Panc1 (cell line): Measurements from ENCODE around the gene CIC.

ENCODE experiments used
- POLR2AphosphoS5 ChIP-seq: IDR thresholded peaks from 2 replicates; pipeline ENCODE4 v1.6.1; 2012; ENCODE audit warnings: mild to moderate bottlenecking, low read depth, low read length, moderate library complexity
- SIN3A ChIP-seq: IDR thresholded peaks from 2 replicates; pipeline ENCODE4 v1.6.1; 2012; ENCODE audit warnings: low read depth, mild to moderate bottlenecking, low read length, moderate library complexity, borderline replicate concordance; ENCODE audit not compliant: insufficient read depth
- TF ChIP-seq, protein P1 (sequence below): fragments of 450-650 bp; IDR thresholded peaks from 2 replicates; pipeline ENCODE4 v1.5.1; 2017; ENCODE audit warnings: mild to moderate bottlenecking
- TF ChIP-seq, protein P2 (sequence below), 2 experiments: IDR thresholded peaks; 2 replicates each; pipeline ENCODE4 v1.6.1; 2011 to 2012; ENCODE audit warnings: low read depth in 2 of 2, control low read depth in 1 of 2, low read length in 1 of 2, mild to moderate bottlenecking in 1 of 2, moderate library complexity in 1 of 2; ENCODE audit not compliant: insufficient read depth in 1 of 2

GRCh38 chr19:42312370-42312769 is 43.3 kb downstream of the CIC start:
- TF ChIP-seq, protein P1, sequence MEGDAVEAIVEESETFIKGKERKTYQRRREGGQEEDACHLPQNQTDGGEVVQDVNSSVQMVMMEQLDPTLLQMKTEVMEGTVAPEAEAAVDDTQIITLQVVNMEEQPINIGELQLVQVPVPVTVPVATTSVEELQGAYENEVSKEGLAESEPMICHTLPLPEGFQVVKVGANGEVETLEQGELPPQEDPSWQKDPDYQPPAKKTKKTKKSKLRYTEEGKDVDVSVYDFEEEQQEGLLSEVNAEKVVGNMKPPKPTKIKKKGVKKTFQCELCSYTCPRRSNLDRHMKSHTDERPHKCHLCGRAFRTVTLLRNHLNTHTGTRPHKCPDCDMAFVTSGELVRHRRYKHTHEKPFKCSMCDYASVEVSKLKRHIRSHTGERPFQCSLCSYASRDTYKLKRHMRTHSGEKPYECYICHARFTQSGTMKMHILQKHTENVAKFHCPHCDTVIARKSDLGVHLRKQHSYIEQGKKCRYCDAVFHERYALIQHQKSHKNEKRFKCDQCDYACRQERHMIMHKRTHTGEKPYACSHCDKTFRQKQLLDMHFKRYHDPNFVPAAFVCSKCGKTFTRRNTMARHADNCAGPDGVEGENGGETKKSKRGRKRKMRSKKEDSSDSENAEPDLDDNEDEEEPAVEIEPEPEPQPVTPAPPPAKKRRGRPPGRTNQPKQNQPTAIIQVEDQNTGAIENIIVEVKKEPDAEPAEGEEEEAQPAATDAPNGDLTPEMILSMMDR: no peak
- no peak for TF ChIP-seq SIN3A
- no peak for TF ChIP-seq POLR2AphosphoS5
- TF ChIP-seq, protein P2, sequence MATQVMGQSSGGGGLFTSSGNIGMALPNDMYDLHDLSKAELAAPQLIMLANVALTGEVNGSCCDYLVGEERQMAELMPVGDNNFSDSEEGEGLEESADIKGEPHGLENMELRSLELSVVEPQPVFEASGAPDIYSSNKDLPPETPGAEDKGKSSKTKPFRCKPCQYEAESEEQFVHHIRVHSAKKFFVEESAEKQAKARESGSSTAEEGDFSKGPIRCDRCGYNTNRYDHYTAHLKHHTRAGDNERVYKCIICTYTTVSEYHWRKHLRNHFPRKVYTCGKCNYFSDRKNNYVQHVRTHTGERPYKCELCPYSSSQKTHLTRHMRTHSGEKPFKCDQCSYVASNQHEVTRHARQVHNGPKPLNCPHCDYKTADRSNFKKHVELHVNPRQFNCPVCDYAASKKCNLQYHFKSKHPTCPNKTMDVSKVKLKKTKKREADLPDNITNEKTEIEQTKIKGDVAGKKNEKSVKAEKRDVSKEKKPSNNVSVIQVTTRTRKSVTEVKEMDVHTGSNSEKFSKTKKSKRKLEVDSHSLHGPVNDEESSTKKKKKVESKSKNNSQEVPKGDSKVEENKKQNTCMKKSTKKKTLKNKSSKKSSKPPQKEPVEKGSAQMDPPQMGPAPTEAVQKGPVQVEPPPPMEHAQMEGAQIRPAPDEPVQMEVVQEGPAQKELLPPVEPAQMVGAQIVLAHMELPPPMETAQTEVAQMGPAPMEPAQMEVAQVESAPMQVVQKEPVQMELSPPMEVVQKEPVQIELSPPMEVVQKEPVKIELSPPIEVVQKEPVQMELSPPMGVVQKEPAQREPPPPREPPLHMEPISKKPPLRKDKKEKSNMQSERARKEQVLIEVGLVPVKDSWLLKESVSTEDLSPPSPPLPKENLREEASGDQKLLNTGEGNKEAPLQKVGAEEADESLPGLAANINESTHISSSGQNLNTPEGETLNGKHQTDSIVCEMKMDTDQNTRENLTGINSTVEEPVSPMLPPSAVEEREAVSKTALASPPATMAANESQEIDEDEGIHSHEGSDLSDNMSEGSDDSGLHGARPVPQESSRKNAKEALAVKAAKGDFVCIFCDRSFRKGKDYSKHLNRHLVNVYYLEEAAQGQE (IDR thresholded peaks at IDR 0.05; ENCODE audit: insufficient read depth in 1 of 2, low read depth in 2 of 2, low read length in 1 of 2): no peak
